DND-41 (cell line): ENCODE measurements around the gene CPED1.

ENCODE experiments used
- ATAC-seq: fragments of 200-7000 bp; cut with Tn5 transposase; 3 replicates; pipeline ENCODE4 v1.9.1; 2021; ENCODE audit warnings: low read depth; ENCODE audit not compliant: insufficient read depth
- DNase-seq: peaks from one replicate; pipeline ENCODE4 v3.0.0-alpha.2; 2020
- H2AFZ ChIP-seq: 2 replicates; pipeline ENCODE4 v1.6.0; 2012; ENCODE audit warnings: low read depth, low read length
- H3K27ac ChIP-seq: 2 replicates; pipeline ENCODE4 v1.5.1; 2012; ENCODE audit warnings: low read length, inconsistent platforms
- H3K27me3 ChIP-seq: fragments of 200-600 bp; sonication (generic); 2 replicates; pipeline ENCODE4 v1.6.0; 2012; ENCODE audit warnings: low read length, mild to moderate bottlenecking, inconsistent platforms; ENCODE audit not compliant: insufficient read depth, poor library complexity
- H3K36me3 ChIP-seq: 2 replicates; pipeline ENCODE4 v1.5.1; 2012; ENCODE audit warnings: low read length, inconsistent platforms; ENCODE audit not compliant: insufficient read depth
- H3K4me1 ChIP-seq: 2 replicates; pipeline ENCODE4 v1.5.1; 2012; ENCODE audit warnings: mild to moderate bottlenecking, low read length; ENCODE audit not compliant: insufficient read depth
- H3K4me2 ChIP-seq: 2 replicates; pipeline ENCODE4 v1.6.0; 2012; ENCODE audit warnings: mild to moderate bottlenecking, moderate library complexity, low read length, inconsistent platforms; ENCODE audit not compliant: insufficient read depth
- H3K4me3 ChIP-seq, 2 experiments: fragments of 200-600 bp in 1 of 2; shearing (Covaris generic) in 1 of 2; 2 replicates each; pipeline ENCODE4 v1.5.1; 2012 to 2016; ENCODE audit warnings: inconsistent platforms in 2 of 2, low read length in 2 of 2, mild to moderate bottlenecking in 2 of 2, low read depth in 1 of 2, moderate library complexity in 1 of 2
- H3K79me2 ChIP-seq: 2 replicates; pipeline ENCODE4 v1.6.0; 2012; ENCODE audit warnings: low read length, inconsistent platforms; ENCODE audit not compliant: insufficient read depth
- H3K9ac ChIP-seq: 2 replicates; pipeline ENCODE4 v1.6.0; 2012; ENCODE audit warnings: low read depth, mild to moderate bottlenecking, inconsistent platforms, low read length, moderate library complexity
- H3K9me3 ChIP-seq: 2 replicates; pipeline ENCODE4 v1.5.1; 2012; ENCODE audit warnings: low read length, moderate library complexity, mild to moderate bottlenecking, inconsistent platforms; ENCODE audit not compliant: insufficient read depth, severe bottlenecking
- H4K20me1 ChIP-seq: 2 replicates; pipeline ENCODE4 v1.6.0; 2012; ENCODE audit warnings: low read length; ENCODE audit not compliant: insufficient read depth
- EZH2 ChIP-seq: IDR thresholded peaks from 3 replicates; pipeline ENCODE4 v1.6.1; 2012; ENCODE audit warnings: borderline replicate concordance, low read depth, mild to moderate bottlenecking, moderate library complexity, low read length, inconsistent platforms; ENCODE audit not compliant: severe bottlenecking
- TF ChIP-seq, protein P1 (sequence below): IDR thresholded peaks from 2 replicates; pipeline ENCODE4 v1.5.1; 2012; ENCODE audit warnings: borderline replicate concordance, low read length, moderate library complexity, mild to moderate bottlenecking; ENCODE audit not compliant: poor library complexity, severe bottlenecking; ENCODE audit errors: extremely low read depth

CPED1 gene

DNA sequence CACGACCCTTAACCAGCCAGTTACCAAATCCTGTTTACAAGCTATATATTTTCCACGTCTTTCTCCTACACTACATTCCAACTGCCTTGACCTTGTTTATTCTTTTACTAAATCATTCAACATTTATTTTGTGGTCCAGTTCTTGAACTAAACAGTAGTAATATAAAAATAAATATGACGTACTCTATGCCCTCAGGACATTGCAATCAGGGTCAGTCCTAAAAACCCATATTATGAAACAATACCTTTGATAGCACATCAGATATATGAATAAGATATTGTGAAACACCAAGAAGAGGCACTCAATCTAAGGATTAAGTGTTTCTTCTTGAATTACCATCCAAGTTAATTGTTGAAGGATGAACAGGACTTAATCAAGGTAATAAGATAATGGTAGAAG, 287.8 kb downstream of the CPED1 start:
- Histone ChIP-seq H3K79me2 (no peaks in the 10 kb centered on the region), H2AFZ (no peak overlapping the region), H3K9ac (no peak overlapping the region), H4K20me1 (no peaks in the 10 kb centered on the region), H3K4me3 (no peak overlapping the region), H3K4me2 (no peak overlapping the region), H3K4me1 (peaks cover 20% of the 10 kb centered on the region), H3K36me3 (no peaks in the 10 kb centered on the region), H3K27me3 (no peaks in the 10 kb centered on the region), H3K9me3 (no peaks in the 10 kb centered on the region), H3K27ac (no peak overlapping the region)
- no peak for ATAC-seq
- no peak for TF ChIP-seq EZH2
- TF ChIP-seq, protein P1, sequence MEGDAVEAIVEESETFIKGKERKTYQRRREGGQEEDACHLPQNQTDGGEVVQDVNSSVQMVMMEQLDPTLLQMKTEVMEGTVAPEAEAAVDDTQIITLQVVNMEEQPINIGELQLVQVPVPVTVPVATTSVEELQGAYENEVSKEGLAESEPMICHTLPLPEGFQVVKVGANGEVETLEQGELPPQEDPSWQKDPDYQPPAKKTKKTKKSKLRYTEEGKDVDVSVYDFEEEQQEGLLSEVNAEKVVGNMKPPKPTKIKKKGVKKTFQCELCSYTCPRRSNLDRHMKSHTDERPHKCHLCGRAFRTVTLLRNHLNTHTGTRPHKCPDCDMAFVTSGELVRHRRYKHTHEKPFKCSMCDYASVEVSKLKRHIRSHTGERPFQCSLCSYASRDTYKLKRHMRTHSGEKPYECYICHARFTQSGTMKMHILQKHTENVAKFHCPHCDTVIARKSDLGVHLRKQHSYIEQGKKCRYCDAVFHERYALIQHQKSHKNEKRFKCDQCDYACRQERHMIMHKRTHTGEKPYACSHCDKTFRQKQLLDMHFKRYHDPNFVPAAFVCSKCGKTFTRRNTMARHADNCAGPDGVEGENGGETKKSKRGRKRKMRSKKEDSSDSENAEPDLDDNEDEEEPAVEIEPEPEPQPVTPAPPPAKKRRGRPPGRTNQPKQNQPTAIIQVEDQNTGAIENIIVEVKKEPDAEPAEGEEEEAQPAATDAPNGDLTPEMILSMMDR, result no peak
- DNase-seq, result no peak

DNA sequence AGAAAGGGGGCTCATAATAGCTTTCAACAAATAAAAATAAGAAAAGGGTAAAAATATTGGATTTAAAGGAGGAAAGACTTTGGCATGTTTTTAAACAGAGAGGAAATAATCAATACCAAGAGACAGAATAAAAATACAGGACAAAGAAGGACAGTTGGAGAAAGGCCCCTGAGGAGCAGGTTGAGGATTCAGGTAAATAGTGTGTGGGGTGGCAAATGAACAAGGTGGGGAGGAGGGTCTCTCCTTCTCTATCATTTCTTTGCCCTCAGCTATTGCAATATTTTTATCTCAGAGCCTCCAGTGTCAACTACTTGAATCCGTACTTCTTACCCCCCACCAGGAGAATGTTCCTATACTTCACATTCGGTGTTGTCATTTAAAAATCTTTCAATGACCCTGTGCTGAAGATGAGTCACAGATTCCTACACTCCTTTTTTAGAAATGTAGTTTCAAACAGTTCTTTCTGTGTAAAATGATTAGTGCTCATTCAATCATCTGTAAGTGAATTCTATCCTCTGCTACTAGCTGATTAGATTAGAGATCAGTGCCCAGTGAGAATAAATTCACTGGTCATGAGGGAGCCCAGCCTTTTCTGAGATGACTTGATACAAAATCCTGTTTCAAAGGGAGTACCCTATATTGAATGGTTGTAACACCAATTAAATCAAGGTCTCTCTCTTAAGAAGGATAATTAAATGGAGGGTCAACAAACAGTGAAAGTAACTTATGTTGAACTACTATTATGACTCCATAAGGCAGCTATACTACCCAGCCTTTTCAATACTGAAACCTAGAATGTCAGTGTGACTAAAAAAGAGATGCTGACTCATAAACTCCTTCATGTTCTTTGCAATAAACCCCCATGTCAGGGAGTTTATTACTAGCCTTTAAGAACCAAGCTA, 289.9 kb downstream of the CPED1 start:
- H3K27me3 ChIP-seq, result no peaks in the 10 kb centered on the region
- H3K4me1 ChIP-seq, result peaks cover 15% of the 10 kb centered on the region
- no peak overlapping the region for H3K27ac ChIP-seq
- no peaks in the 10 kb centered on the region for H3K79me2 ChIP-seq
- H3K9ac ChIP-seq, result no peak overlapping the region
- TF ChIP-seq EZH2, result no peak
- TF ChIP-seq, protein P1, result no peak
- no peaks in the 10 kb centered on the region for H4K20me1 ChIP-seq
- peak; percentile 59; the same call in 1 of the 3 replicates for ATAC-seq
- no peaks in the 10 kb centered on the region for H3K36me3 ChIP-seq
- DNase-seq, result no peak
- H3K4me2 ChIP-seq, result no peak overlapping the region
- H3K9me3 ChIP-seq, result no peaks in the 10 kb centered on the region
- H3K4me3 ChIP-seq, result no peak overlapping the region
- no peak overlapping the region for H2AFZ ChIP-seq

GRCh38 chr7:121279060-121279620, 290.6 kb downstream of the CPED1 start:
- no peaks in the 10 kb centered on the region for H3K9me3 ChIP-seq
- TF ChIP-seq, protein P1, result no peak
- no peak for TF ChIP-seq EZH2
- H3K36me3 ChIP-seq, result no peaks in the 10 kb centered on the region
- no peaks in the 10 kb centered on the region for H4K20me1 ChIP-seq
- ATAC-seq (no peak), DNase-seq (no peak)
- H3K4me3 ChIP-seq, result no peak overlapping the region
- H3K27ac ChIP-seq, result no peak overlapping the region
- no peaks in the 10 kb centered on the region for H3K79me2 ChIP-seq
- no peaks in the 10 kb centered on the region for H3K27me3 ChIP-seq
- no peak overlapping the region for H3K4me2 ChIP-seq
- no peak overlapping the region for H3K9ac ChIP-seq
- peaks cover 7% of the 10 kb centered on the region; the same call in 1 of the 2 replicates for H3K4me1 ChIP-seq
- H2AFZ ChIP-seq, result no peak overlapping the region
